K562 (cell line): Measurements from ENCODE around the gene CACNA1I. TPM values are rescaled to one million over a fixed set of nuclear protein-coding genes. Genes with fewer than 3 reads are reported as not detected.
A peak's percentile ranks its signal among the peaks of the same experiment; 100 is the strongest.

Experiments used
- ATAC-seq: fragments of 200-7000 bp; cut with Tn5 transposase; 3 replicates; pipeline ENCODE4 v1.9.1; 2020; ENCODE audit warnings: moderate library complexity
- BruUV-seq: library from RNA; stranded (reverse); fragments of 400-500 nt; replicated peaks from 2 replicates; lab custom pipeline; 2021; lab: Mats Ljungman, UMichigan
- CTCF ChIA-PET: fragments of 300-600 bp; formaldehyde crosslinking; extraction: SDS; loops from one replicate; lab custom pipeline; 2021; ENCODE audit warnings: low intra/inter-chr PET ratio; lab: Yijun Ruan, JAX
- POLR2A ChIA-PET: fragments of 300-600, 350-650 bp; sonication (Branson Sonifier 250); formaldehyde crosslinking; extraction: SDS; loops from one replicate; lab custom pipeline; 2021; ENCODE audit warnings: antibody characterized with exemption, inconsistent platforms; lab: Yijun Ruan, JAX
- DNase-seq, 4 experiments: peaks; one replicate each; pipeline versions ENCODE4 v3.0.0 to v3.0.0-alpha.2; 2011 to 2018; ENCODE audit warnings: low spot score in 3 of 4, mixed read lengths in 3 of 4; ENCODE audit errors: extremely low read depth in 1 of 4
- FAIRE-seq: peaks from 2 replicates; lab custom pipeline; 2011; peaks lifted over from hg19 to GRCh38; lab: Jason Lieb, UNC
- H2AFZ ChIP-seq: 2 replicates; pipeline ENCODE4 v1.6.0; 2011; ENCODE audit warnings: low read depth, low read length, control low read depth, inconsistent platforms
- H3K27ac ChIP-seq: fragments of 200-600 bp; 3 replicates; pipeline ENCODE4 v1.8.0; 2011; ENCODE audit warnings: low read depth, mild to moderate bottlenecking, control low read depth, inconsistent platforms, low read length, moderate library complexity, mixed read lengths; ENCODE audit errors: extremely low read depth
- H3K27me3 ChIP-seq, 2 experiments: fragments of 300-600 bp in 1 of 2; 2 replicates in 1 of 2; 3 replicates in 1 of 2; pipeline versions ENCODE4 v1.6.0 to v1.8.0; 2011; ENCODE audit warnings: inconsistent platforms in 2 of 2, low read length in 2 of 2, mild to moderate bottlenecking in 1 of 2, mixed read lengths in 1 of 2, moderate library complexity in 1 of 2; ENCODE audit not compliant: control insufficient read depth in 2 of 2, insufficient read depth in 2 of 2
- H3K36me3 ChIP-seq: fragments of 300-600 bp; 3 replicates; pipeline ENCODE4 v1.8.0; 2011; ENCODE audit warnings: mild to moderate bottlenecking, low read length, inconsistent platforms; ENCODE audit not compliant: control insufficient read depth, insufficient read depth
- H3K4me1 ChIP-seq, 2 experiments: fragments of 200-600 bp in 1 of 2; replicated peaks in 1 of 2; 2 replicates in 1 of 2; 3 replicates in 1 of 2; pipeline versions ENCODE4 v1.5.1 to v1.8.0; 2011; ENCODE audit warnings: inconsistent platforms in 2 of 2, low read length in 2 of 2, mild to moderate bottlenecking in 1 of 2, mixed read lengths in 1 of 2, moderate library complexity in 1 of 2; ENCODE audit not compliant: control insufficient read depth in 2 of 2, insufficient read depth in 2 of 2
- H3K4me2 ChIP-seq: 2 replicates; pipeline ENCODE4 v1.6.1; 2011; ENCODE audit warnings: low read length, control low read depth, inconsistent platforms, mixed read lengths; ENCODE audit not compliant: insufficient read depth
- H3K4me3 ChIP-seq: fragments of 200-600 bp; sonication (generic), shearing (Covaris generic); 2 replicates; pipeline ENCODE4 v1.5.1; 2016; ENCODE audit warnings: control low read depth, inconsistent platforms
- H3K79me2 ChIP-seq: fragments of 200-600 bp; 3 replicates; pipeline ENCODE4 v1.8.0; 2011; ENCODE audit warnings: low read length, inconsistent platforms; ENCODE audit not compliant: control insufficient read depth, insufficient read depth
- H3K9ac ChIP-seq, 2 experiments: 2 replicates each; pipeline versions ENCODE4 v1.6.0 to v1.6.1; 2011; ENCODE audit warnings: low read depth in 2 of 2, low read length in 2 of 2, control low read depth in 1 of 2, inconsistent platforms in 1 of 2, mild to moderate bottlenecking in 1 of 2, mixed read lengths in 1 of 2; ENCODE audit not compliant: insufficient read depth in 1 of 2
- H3K9me1 ChIP-seq: one replicate; pipeline ENCODE4 v1.6.0; 2011; ENCODE audit warnings: inconsistent platforms, mild to moderate bottlenecking, low read length, moderate library complexity; ENCODE audit not compliant: control insufficient read depth, insufficient read depth
- H3K9me3 ChIP-seq: replicated peaks from 2 replicates; pipeline ENCODE4 v1.5.1; 2011; ENCODE audit warnings: low read depth, low read length, inconsistent platforms; ENCODE audit not compliant: control insufficient read depth, insufficient read depth
- H4K20me1 ChIP-seq: replicated peaks from 2 replicates; pipeline ENCODE4 v1.6.1; 2011; ENCODE audit warnings: low read length, inconsistent platforms, mixed read lengths; ENCODE audit not compliant: control insufficient read depth, insufficient read depth
- CSDE1 ChIP-seq, 2 experiments: fragments of 450-650 bp; IDR thresholded peaks; 2 replicates each; pipeline ENCODE4 v1.6.1; 2016; ENCODE audit warnings: mild to moderate bottlenecking in 1 of 2
- MAFG ChIP-seq: fragments of 450-650 bp; conservative IDR thresholded peaks from 2 replicates; pipeline ENCODE4 v1.6.1; 2016; ENCODE audit warnings: missing genetic modification characterization, missing compliant biosample characterization
- NELFE ChIP-seq: IDR thresholded peaks from 2 replicates; pipeline ENCODE4 v1.6.1; 2011; ENCODE audit warnings: mild to moderate bottlenecking; ENCODE audit not compliant: insufficient read depth, insufficient read length
- POLR3A ChIP-seq: IDR thresholded peaks from 2 replicates; pipeline ENCODE4 v1.6.1; 2011; ENCODE audit warnings: borderline replicate concordance, mild to moderate bottlenecking, moderate library complexity; ENCODE audit not compliant: insufficient read length, insufficient read depth; ENCODE audit errors: extremely low read depth
- RAD51 ChIP-seq: fragments of 450-650 bp; IDR thresholded peaks from 2 replicates; pipeline ENCODE4 v1.7.1; 2016; ENCODE audit warnings: low read depth, mild to moderate bottlenecking, borderline replicate concordance
- USF1 ChIP-seq: sonication (generic); formaldehyde crosslinking; IDR thresholded peaks from 2 replicates; pipeline ENCODE4 v1.9.0; 2022; ENCODE audit warnings: mild to moderate bottlenecking, missing genetic modification reagents
- USF2 ChIP-seq: sonication (generic); formaldehyde crosslinking; IDR thresholded peaks from 2 replicates; pipeline ENCODE4 v1.5.0; 2020; ENCODE audit warnings: missing genetic modification reagents
- ZNF124 ChIP-seq: sonication (generic); formaldehyde crosslinking; IDR thresholded peaks from 2 replicates; pipeline ENCODE4 v1.8.1; 2022; ENCODE audit warnings: missing genetic modification reagents
- ZNF444 ChIP-seq: fragments of 250-450 bp; sonication (Bioruptor Pico); IDR thresholded peaks from 2 replicates; pipeline ENCODE4 v1.4.0; 2020; ENCODE audit warnings: mild to moderate bottlenecking, moderate library complexity
- ZNF586 ChIP-seq: fragments of 450-650 bp; formaldehyde crosslinking; conservative IDR thresholded peaks from 2 replicates; pipeline ENCODE4 v1.4.0; 2020; ENCODE audit warnings: mild to moderate bottlenecking, moderate library complexity
- ZNF766 ChIP-seq: fragments of 200-800 bp; sonication (Bioruptor generic); conservative IDR thresholded peaks from 2 replicates; pipeline ENCODE4 v1.6.1; 2016; ENCODE audit warnings: missing genetic modification characterization, missing compliant biosample characterization
- WGBS: fragments of 100-300 bp; shearing (Covaris generic); methylation state at CpG from one replicate; pipeline ENCODE4 v1.1.6; 2016; ENCODE audit warnings: low coverage, mixed read lengths; ENCODE audit not compliant: insufficient coverage; ENCODE audit errors: missing lambda C conversion rate; 5-methylcytosine and 5-hydroxymethylcytosine counted together
- in situ Hi-C: fragments of 300-500 bp; cut with MboI; formaldehyde crosslinking; loops from 4 replicates; pipeline ENCODE4 v1.15.0; 2018; ENCODE audit warnings: inconsistent platforms, mixed read lengths
- intact Hi-C: fragments of 100-400 bp; cut with micrococcal nuclease; formaldehyde crosslinking; loops from 2 replicates; pipeline ENCODE4 v1.14.2; 2022
- polyA plus RNA-seq, 8 experiments: library from polyadenylated mRNA; depleted of rRNA in 4 of 8; stranded (reverse) in 5 of 8; unstranded in 3 of 8; fragments of >200 nt; fragmentation: Nextera tagmentation in 2 of 8; fragmentation: Illumina TruSeq in 1 of 8; extraction: Ambion mirVana in 2 of 8; extraction: Trizol in 1 of 8; gene quantifications; 2 replicates each; pipeline versions ENCODE4 v1.2.1 to v1.2.3, GENCODE V29; 2011 to 2014; ENCODE audit warnings: inconsistent platforms in 1 of 8, missing spikeins in 1 of 8
- total RNA-seq, 7 experiments: library from RNA; depleted of rRNA in 6 of 7; stranded (reverse); fragments of >200 nt in 6 of 7; fragmentation: Illumina TruSeq in 2 of 7; extraction: Trizol in 2 of 7; gene quantifications; 2 replicates each; pipeline versions ENCODE4 v1.2.1 to v1.2.3, GENCODE V29; 2011 to 2021; ENCODE audit warnings: low replicate concordance in 1 of 7

CACNA1I gene
- total and polyA plus RNA-seq, 9 of the 15 experiments (the other 6 are each of a cell fraction or from before 2014, with no cell fraction given), result 0.01 to 0.79 (median 0.32) TPM; not detected in 1

GRCh38 chr22:39610766-39611165 lies 40.2 kb downstream of the CACNA1I start:
- no peaks in the 10 kb centered on the region for H3K9me1 ChIP-seq
- no TSS peak for BruUV-seq
- H3K4me3 ChIP-seq, result no peak overlapping the region
- H3K4me2 ChIP-seq, result no peak overlapping the region
- no peak for DNase-seq
- H2AFZ ChIP-seq, result no peak overlapping the region
- no peak for FAIRE-seq
- H3K9me3 ChIP-seq, result no peaks in the 10 kb centered on the region
- H3K79me2 ChIP-seq, result no peaks in the 10 kb centered on the region
- H3K27ac ChIP-seq, result no peak overlapping the region
- intact Hi-C loops (no loop called here), in situ Hi-C loops (no loop called here)
- 0 out of 5 replicates have a peak, but pooled peaks cover 0 to 5% of the 10 kb centered on the region in 2 experiments for H3K27me3 ChIP-seq
- H3K4me1 ChIP-seq, result peaks cover 0 to 3% of the 10 kb centered on the region in 2 experiments; a peak in 2 of 5 replicates
- no peak for TF ChIP-seq NELFE
- no peak for TF ChIP-seq CSDE1 (IDR thresholded peaks at IDR 0.05)
- no peak for TF ChIP-seq MAFG (tag)
- TF ChIP-seq ZNF766 (CRISPR knock-in tag), result no peak
- peak; percentile 70 for TF ChIP-seq USF1 (CRISPR knock-in tag)
- TF ChIP-seq ZNF586 (CRISPR knock-in tag), result no peak
- peak; percentile 55 for TF ChIP-seq USF2 (CRISPR knock-in tag)
- TF ChIP-seq POLR3A, result no peak
- TF ChIP-seq RAD51, result peak; percentile 20; the same call in 1 of the 2 replicates
- no peak for TF ChIP-seq ZNF124
- TF ChIP-seq ZNF444 (CRISPR knock-in tag), result no peak
- ChIA-PET POLR2A (no interaction called here), CTCF (no interaction called here)
- no peak overlapping the region for H3K9ac ChIP-seq
- 29% methylated on average over 4 of the region's 7 CpGs for WGBS
- no peaks in the 10 kb centered on the region for H3K36me3 ChIP-seq
- H4K20me1 ChIP-seq, result no peaks in the 10 kb centered on the region
- ATAC-seq, result no peak
